WTC11 (cell line): Measurements from ENCODE around the gene PFDN1. TPM values are rescaled to one million over a fixed set of nuclear protein-coding genes. Genes with fewer than 3 reads are reported as not detected.
A peak's percentile ranks its signal among the peaks of the same experiment; 100 is the strongest.

Experiments
- ATAC-seq: fragments of 200-7000 bp; cut with Tn5 transposase; 2 replicates; pipeline ENCODE4 v1.10.0; 2021; ENCODE audit warnings: mild to moderate bottlenecking, moderate library complexity
- CTCF ChIA-PET: fragments of 300-600 bp; sonication (Branson Sonifier 250); formaldehyde crosslinking; loops from one replicate; lab custom pipeline; 2021; ENCODE audit warnings: antibody characterized with exemption; lab: Charles Lee
- POLR2A ChIA-PET: fragments of 350-600 bp; sonication (Branson Sonifier 250); formaldehyde crosslinking; loops from one replicate; lab custom pipeline; 2021; ENCODE audit warnings: antibody characterized with exemption; lab: Charles Lee
- DNase-seq: peaks from one replicate; pipeline ENCODE4 v3.0.0; 2021; ENCODE audit warnings: low spot score
- H3K27ac Mint-ChIP-seq: 2 replicates; pipeline ENCODE4 v1.8.0; 2021; ENCODE audit warnings: mixed read lengths
- H3K27me3 Mint-ChIP-seq: 2 replicates; pipeline ENCODE4 v1.8.0; 2021; ENCODE audit warnings: low read depth, mild to moderate bottlenecking, moderate library complexity, mixed read lengths
- H3K36me3 Mint-ChIP-seq: 2 replicates; pipeline ENCODE4 v1.8.0; 2021; ENCODE audit warnings: mixed read lengths
- H3K4me1 Mint-ChIP-seq: 2 replicates; pipeline ENCODE4 v1.8.0; 2022; ENCODE audit warnings: mixed read lengths
- H3K4me3 Mint-ChIP-seq: 2 replicates; pipeline ENCODE4 v1.8.0; 2021; ENCODE audit warnings: mild to moderate bottlenecking, moderate library complexity, mixed read lengths
- H3K9me3 Mint-ChIP-seq: 2 replicates; pipeline ENCODE4 v1.8.0; 2021; ENCODE audit warnings: mixed read lengths
- GTF2I ChIP-seq: fragments of 250-450 bp; sonication (Bioruptor Pico); conservative IDR thresholded peaks from 2 replicates; pipeline ENCODE4 v1.4.0; 2021; ENCODE audit warnings: mild to moderate bottlenecking
- JUN ChIP-seq: sonication (generic); formaldehyde crosslinking; IDR thresholded peaks from 2 replicates; pipeline ENCODE4 v1.8.0; 2023; ENCODE audit warnings: mild to moderate bottlenecking, missing genetic modification reagents
- KAT7 ChIP-seq: sonication (generic); formaldehyde crosslinking; IDR thresholded peaks from 2 replicates; pipeline ENCODE4 v1.8.1; 2023; ENCODE audit warnings: missing genetic modification reagents, mild to moderate bottlenecking, borderline replicate concordance
- MYBL2 ChIP-seq: sonication (generic); formaldehyde crosslinking; IDR thresholded peaks from 2 replicates; pipeline ENCODE4 v1.8.1; 2023; ENCODE audit warnings: mild to moderate bottlenecking, moderate library complexity, missing genetic modification reagents
- RELA ChIP-seq: sonication (generic); formaldehyde crosslinking; IDR thresholded peaks from 2 replicates; pipeline ENCODE4 v1.8.1; 2022; ENCODE audit warnings: missing genetic modification reagents, mild to moderate bottlenecking, borderline replicate concordance
- RORB ChIP-seq: fragments of 250-450 bp; sonication (Bioruptor Pico); IDR thresholded peaks from 2 replicates; pipeline ENCODE4 v1.9.0; 2021; ENCODE audit warnings: mild to moderate bottlenecking
- TP53 ChIP-seq: sonication (generic); formaldehyde crosslinking; IDR thresholded peaks from 2 replicates; pipeline ENCODE4 v1.8.1; 2023; ENCODE audit warnings: mild to moderate bottlenecking, missing genetic modification reagents
- ZNF138 ChIP-seq: sonication (generic); formaldehyde crosslinking; conservative IDR thresholded peaks from 2 replicates; pipeline ENCODE4 v1.8.1; 2022; ENCODE audit warnings: mild to moderate bottlenecking, moderate library complexity, missing genetic modification reagents
- ZNF219 ChIP-seq: sonication (generic); formaldehyde crosslinking; IDR thresholded peaks from 2 replicates; pipeline ENCODE4 v1.8.0; 2023; ENCODE audit warnings: missing genetic modification reagents, mild to moderate bottlenecking, borderline replicate concordance
- total RNA-seq: library from RNA; stranded (reverse); gene quantifications from 3 replicates; pipeline ENCODE4 v1.2.3, GENCODE V29; 2021
- TF ChIP-seq, protein P1 (sequence below): fragments of 250-450 bp; sonication (Bioruptor Pico); conservative IDR thresholded peaks from 2 replicates; pipeline ENCODE4 v1.9.0; 2021; ENCODE audit warnings: mild to moderate bottlenecking
- TF ChIP-seq, protein P2 (sequence below): sonication (generic); formaldehyde crosslinking; IDR thresholded peaks from 2 replicates; pipeline ENCODE4 v1.8.1; 2022; ENCODE audit warnings: mild to moderate bottlenecking, moderate library complexity, missing genetic modification reagents
- TF ChIP-seq, protein P3 (sequence below): sonication (generic); formaldehyde crosslinking; IDR thresholded peaks from 2 replicates; pipeline ENCODE4 v1.8.0; 2022; ENCODE audit warnings: mild to moderate bottlenecking, missing genetic modification reagents
- TF ChIP-seq, protein P4 (sequence below): sonication (generic); formaldehyde crosslinking; IDR thresholded peaks from 2 replicates; pipeline ENCODE4 v1.8.1; 2023; ENCODE audit warnings: mild to moderate bottlenecking, missing genetic modification reagents, moderate library complexity

The PFDN1 gene
- total RNA-seq, 1 experiment from 2014 or later, result 44.1 TPM

DNA sequence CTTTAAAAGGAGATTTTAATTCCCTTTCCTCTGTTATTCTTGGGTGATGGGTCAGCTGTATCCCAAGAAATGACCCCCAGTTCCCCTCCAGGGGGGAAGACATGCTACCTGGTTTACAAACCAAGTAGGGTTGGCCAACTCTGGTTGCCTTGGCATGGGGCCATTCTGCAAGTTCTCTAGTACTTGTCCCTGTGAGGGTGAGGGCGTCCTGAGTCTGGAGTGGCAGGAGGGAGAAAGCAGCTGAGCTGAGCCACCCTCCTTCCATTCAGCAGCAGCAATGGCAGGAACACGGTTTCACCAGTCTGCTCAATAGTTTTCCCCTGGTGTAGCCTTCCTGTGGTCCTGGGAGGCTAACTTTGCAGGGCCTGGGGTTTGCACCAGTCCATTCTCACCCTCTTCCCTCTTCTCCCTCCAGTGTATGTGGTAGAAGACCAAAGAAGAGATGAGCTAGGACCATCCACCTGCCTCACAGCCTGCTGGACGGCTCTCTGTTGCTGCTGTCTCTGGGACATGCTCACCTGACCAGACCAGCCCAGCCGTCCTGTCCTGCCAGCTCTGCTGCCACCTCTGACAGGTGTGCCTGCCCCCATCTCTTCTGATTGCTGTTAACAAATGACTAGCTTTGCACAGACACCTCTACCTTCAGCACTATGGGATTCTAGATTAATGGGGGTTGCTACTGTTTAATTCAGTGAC lies 59.9 kb downstream of the PFDN1 start:
- no peaks in the 10 kb centered on the region for H3K27me3 Mint-ChIP-seq
- no peak overlapping the region for H3K4me3 Mint-ChIP-seq
- POLR2A ChIA-PET, result interaction anchor here (0.6 to 4.0 kb wide), 3 partner anchors 17 to 115 kb away, joined by 3 to 24 read pairs (median 6); partner anchors contain the start of gene HBEGF
- TF ChIP-seq KAT7 (CRISPR knock-in tag) (no peak), RELA (CRISPR knock-in tag) (no peak), RORB (CRISPR knock-in tag) (no peak), GTF2I (CRISPR knock-in tag) (no peak), TP53 (no peak)
- TF ChIP-seq, protein P1, sequence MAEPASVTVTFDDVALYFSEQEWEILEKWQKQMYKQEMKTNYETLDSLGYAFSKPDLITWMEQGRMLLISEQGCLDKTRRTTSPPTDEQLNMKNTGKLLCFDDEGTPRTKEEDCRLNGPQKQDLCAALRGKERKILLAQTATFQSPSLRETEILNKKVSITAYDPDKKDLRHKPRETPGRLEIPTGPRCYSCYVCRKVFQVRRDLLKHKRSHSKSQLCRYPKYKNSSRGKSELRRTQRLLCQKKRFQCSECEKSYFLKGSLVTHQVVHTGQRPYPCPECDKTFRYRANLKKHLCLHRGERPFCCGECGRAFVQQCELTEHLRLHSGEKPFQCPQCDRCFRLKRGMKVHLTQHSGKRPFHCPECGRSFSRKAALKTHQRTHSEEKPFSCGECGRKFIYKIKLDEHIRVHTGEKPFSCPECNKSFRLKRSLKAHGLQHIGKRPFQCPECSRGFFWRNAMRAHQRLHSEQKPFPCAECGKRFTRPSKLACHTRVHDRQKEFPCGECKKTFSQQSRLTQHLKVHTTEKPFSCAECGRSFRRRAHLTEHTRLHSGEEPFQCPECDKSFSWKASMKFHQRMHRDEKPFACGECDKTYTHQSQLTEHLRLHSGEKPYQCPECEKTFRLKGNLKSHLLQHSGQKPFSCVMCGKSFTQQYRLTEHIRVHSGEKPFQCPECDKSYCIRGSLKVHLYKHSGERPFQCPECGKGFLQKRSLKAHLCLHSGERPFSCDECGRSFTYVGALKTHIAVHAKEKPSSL (CRISPR knock-in tag), result no peak
- TF ChIP-seq, protein P2, sequence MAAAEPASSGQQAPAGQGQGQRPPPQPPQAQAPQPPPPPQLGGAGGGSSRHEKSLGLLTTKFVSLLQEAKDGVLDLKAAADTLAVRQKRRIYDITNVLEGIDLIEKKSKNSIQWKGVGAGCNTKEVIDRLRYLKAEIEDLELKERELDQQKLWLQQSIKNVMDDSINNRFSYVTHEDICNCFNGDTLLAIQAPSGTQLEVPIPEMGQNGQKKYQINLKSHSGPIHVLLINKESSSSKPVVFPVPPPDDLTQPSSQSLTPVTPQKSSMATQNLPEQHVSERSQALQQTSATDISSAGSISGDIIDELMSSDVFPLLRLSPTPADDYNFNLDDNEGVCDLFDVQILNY (CRISPR knock-in tag), result no peak
- TF ChIP-seq, all 79 proteins: peak for 0
- no peak for ATAC-seq
- H3K9me3 Mint-ChIP-seq, result no peaks in the 10 kb centered on the region
- no peak overlapping the region for H3K27ac Mint-ChIP-seq
- H3K36me3 Mint-ChIP-seq, result peaks cover 11% of the 10 kb centered on the region; the same call in 1 of the 2 replicates
- no peak for DNase-seq
- CTCF ChIA-PET, result interaction anchor here (0.6 to 11.7 kb wide), 24 partner anchors 13 to 477 kb away, joined by 3 to 621 read pairs (median 8); partner anchors contain the start of genes ANKHD1, CYSTM1, EIF4EBP3 and HBEGF
- peaks cover 43% of the 10 kb centered on the region for H3K4me1 Mint-ChIP-seq

DNA sequence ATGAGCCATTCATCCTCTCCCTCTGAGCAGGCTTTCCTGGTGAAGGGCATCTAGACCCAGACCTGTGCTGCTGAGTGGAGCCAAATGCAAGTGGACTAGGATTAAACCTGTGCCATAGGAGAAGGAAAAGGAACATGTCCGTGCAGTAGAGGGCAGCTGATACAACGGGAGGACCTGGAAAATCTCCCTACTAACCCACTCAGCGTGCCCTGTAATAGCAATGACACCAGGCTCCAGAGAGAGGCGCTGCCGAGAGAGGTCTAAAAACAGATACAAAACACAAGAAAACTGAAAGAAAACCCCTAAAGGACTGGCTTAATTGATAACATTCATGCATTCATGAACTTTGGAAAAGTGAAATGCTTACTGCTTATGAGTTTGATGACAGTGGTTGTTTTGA lies 60.8 kb downstream of the PFDN1 start:
- POLR2A ChIA-PET, result interaction anchor here (0.6 to 4.0 kb wide), 3 partner anchors 104 to 158 kb away, joined by 6 to 24 read pairs (median 6); partner anchors contain the start of gene HBEGF
- ATAC-seq (peak; percentile 7), DNase-seq (peak; percentile 50)
- CTCF ChIA-PET, result interaction anchor here (0.6 to 11.7 kb wide), 23 partner anchors 12 to 398 kb away, joined by 3 to 621 read pairs (median 4); partner anchors contain the start of genes EIF4EBP3, HBEGF, PFDN1 and SLC4A9
- no peaks in the 10 kb centered on the region for H3K9me3 Mint-ChIP-seq
- H3K27ac Mint-ChIP-seq, result peak overlapping the region; percentile 69
- H3K4me3 Mint-ChIP-seq, result no peak overlapping the region
- H3K4me1 Mint-ChIP-seq, result peaks cover 43% of the 10 kb centered on the region
- TF ChIP-seq JUN (CRISPR knock-in tag) (no peak), ZNF219 (CRISPR knock-in tag) (no peak), ZNF138 (CRISPR knock-in tag) (no peak)
- H3K27me3 Mint-ChIP-seq, result no peaks in the 10 kb centered on the region
- peaks cover 11% of the 10 kb centered on the region; the same call in 1 of the 2 replicates for H3K36me3 Mint-ChIP-seq

DNA sequence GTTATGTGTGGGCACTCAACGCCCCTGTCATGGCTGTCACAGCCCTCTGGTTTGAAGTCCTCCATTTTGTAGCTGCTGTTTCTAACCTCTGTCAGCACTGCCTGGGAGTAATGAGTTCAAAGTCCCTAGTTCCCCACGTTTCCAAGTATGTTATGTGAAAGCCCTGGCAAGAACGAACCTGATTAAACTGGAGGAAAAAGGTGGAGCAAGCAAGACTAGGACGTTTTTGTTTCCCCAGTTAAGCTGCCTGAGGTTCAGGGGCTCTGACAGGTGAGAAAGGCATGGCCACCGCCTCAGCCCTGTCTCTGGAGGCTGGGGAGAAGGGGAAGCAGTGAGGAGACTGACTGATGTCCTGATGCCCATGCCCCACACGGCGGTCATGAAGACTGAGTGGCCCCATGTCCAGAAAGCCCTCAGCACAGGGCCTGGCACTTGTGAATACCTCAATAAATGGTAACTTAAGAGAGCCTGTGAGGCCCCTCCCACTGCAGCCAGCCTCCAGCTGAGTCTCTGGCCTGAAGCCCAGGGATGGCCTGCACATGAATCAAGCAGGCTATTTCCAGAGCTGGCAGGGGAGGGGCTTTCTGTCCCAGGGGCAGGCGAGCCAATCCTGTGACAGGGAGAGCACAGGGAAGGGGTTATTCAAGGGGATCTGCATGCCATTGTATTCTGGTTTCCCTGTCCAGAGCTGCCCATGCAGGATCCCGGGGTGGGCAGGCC lies 61.8 kb downstream of the PFDN1 start:
- H3K36me3 Mint-ChIP-seq, result peaks cover 11% of the 10 kb centered on the region; the same call in 1 of the 2 replicates
- no peaks in the 10 kb centered on the region for H3K27me3 Mint-ChIP-seq
- H3K4me3 Mint-ChIP-seq, result no peak overlapping the region
- TF ChIP-seq MYBL2 (CRISPR knock-in tag), result no peak
- TF ChIP-seq, protein P3, sequence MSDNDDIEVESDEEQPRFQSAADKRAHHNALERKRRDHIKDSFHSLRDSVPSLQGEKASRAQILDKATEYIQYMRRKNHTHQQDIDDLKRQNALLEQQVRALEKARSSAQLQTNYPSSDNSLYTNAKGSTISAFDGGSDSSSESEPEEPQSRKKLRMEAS (CRISPR knock-in tag), result 0 out of 2 replicates have a peak, but pooled peaks have one; percentile 29
- TF ChIP-seq, protein P4, sequence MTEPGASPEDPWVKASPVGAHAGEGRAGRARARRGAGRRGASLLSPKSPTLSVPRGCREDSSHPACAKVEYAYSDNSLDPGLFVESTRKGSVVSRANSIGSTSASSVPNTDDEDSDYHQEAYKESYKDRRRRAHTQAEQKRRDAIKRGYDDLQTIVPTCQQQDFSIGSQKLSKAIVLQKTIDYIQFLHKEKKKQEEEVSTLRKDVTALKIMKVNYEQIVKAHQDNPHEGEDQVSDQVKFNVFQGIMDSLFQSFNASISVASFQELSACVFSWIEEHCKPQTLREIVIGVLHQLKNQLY (CRISPR knock-in tag), result no peak
- DNase-seq (peak; percentile 79), ATAC-seq (peak; percentile 75)
- H3K27ac Mint-ChIP-seq, result peak overlapping the region; percentile 69
- no peaks in the 10 kb centered on the region for H3K9me3 Mint-ChIP-seq
- CTCF ChIA-PET, result interaction anchor here (0.5 to 11.7 kb wide), 27 partner anchors 11 to 316 kb away, joined by 3 to 621 read pairs (median 5); partner anchors contain the start of genes CYSTM1, EIF4EBP3, HBEGF and PFDN1
- POLR2A ChIA-PET, result interaction anchor here (0.6 to 4.0 kb wide), 4 partner anchors 66 to 105 kb away, joined by 3 to 24 read pairs (median 3); partner anchors contain the start of genes CYSTM1 and HBEGF
- H3K4me1 Mint-ChIP-seq, result peaks cover 34% of the 10 kb centered on the region
